ENCODE measurements around the gene ASB15. TPM values are rescaled to one million over a fixed set of nuclear protein-coding genes. Genes with fewer than 3 reads are reported as not detected.

The ASB15 gene
- total RNA-seq, 1 experiment from 2014 or later = not detected

- H2AFZ ChIP-seq (ENCODE audit: low read length) = no peak overlapping the region
- H3K4me2 ChIP-seq (ENCODE audit: low read length) = no peak overlapping the region
- DNase-seq (no peak), ATAC-seq (no peak)
- BruUV-seq (replicated peaks) = no TSS peak
- no peaks in the 10 kb centered on the region for H3K9me2 ChIP-seq (replicated peaks; ENCODE audit: low read length)
- no peaks in the 10 kb centered on the region for H3K36me3 ChIP-seq (ENCODE audit: low read depth, low read length)
- POLR2A ChIA-PET (ENCODE audit: unreplicated experiment) = no interaction called here
- no peaks in the 10 kb centered on the region for H4K20me1 ChIP-seq (ENCODE audit: low read length)
- H3K9ac ChIP-seq (ENCODE audit: low read length) = no peak overlapping the region
- H3K79me2 ChIP-seq (ENCODE audit: low read length) = no peaks in the 10 kb centered on the region
- H3F3A ChIP-seq (ENCODE audit: low read length, unreplicated experiment) = no peaks in the 10 kb centered on the region
- CTCF ChIA-PET = no interaction called here
- intact Hi-C loops (cut with micrococcal nuclease) = no loop called here
- peaks cover 20% of the 10 kb centered on the region for H3K27me3 ChIP-seq (ENCODE audit: low read length)
- H3K4me3 ChIP-seq (ENCODE audit: low read length) = no peak overlapping the region
- H3K27ac ChIP-seq (ENCODE audit: low read length) = no peak overlapping the region
- H3K4me1 ChIP-seq (ENCODE audit: insufficient read depth, low read length) = no peaks in the 10 kb centered on the region
- no peaks in the 10 kb centered on the region for H3K9me3 ChIP-seq (ENCODE audit: low read length)
- TF ChIP-seq, protein P1, sequence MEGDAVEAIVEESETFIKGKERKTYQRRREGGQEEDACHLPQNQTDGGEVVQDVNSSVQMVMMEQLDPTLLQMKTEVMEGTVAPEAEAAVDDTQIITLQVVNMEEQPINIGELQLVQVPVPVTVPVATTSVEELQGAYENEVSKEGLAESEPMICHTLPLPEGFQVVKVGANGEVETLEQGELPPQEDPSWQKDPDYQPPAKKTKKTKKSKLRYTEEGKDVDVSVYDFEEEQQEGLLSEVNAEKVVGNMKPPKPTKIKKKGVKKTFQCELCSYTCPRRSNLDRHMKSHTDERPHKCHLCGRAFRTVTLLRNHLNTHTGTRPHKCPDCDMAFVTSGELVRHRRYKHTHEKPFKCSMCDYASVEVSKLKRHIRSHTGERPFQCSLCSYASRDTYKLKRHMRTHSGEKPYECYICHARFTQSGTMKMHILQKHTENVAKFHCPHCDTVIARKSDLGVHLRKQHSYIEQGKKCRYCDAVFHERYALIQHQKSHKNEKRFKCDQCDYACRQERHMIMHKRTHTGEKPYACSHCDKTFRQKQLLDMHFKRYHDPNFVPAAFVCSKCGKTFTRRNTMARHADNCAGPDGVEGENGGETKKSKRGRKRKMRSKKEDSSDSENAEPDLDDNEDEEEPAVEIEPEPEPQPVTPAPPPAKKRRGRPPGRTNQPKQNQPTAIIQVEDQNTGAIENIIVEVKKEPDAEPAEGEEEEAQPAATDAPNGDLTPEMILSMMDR (conservative IDR thresholded peaks at IDR 0.05; ENCODE audit: low read depth, low read length) = no peak
- TF ChIP-seq EZH2 (IDR thresholded peaks at IDR 0.05; ENCODE audit: low read length, unreplicated experiment) (no peak), EZH2phosphoT487 (IDR thresholded peaks at IDR 0.05; ENCODE audit: borderline replicate concordance, low read length) (no peak)
Measured at GRCh38 chr7:123573896-123574467, 27.6 kb upstream of the ASB15 start.

DNA sequence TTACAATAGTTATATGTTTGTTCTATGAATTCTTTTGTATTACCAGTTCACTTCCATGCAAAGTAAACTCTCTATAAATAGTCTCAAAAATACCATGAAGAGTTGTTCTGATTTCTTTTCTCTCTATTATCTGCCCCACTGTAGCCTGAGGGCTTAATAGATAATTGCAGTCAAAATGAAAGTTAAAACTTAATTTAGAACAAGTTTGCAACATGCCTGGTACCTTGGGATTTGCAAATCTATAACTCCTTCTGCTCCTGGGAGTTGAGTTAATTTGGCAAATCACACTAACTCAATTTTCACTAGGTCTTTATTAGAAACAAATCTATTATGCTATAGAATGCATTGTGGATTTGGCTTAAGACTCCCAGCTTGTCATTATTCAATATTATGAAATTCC is 22.2 kb upstream of the ASB15 start:
- Histone ChIP-seq H3K4me3 (ENCODE audit: low read length) (no peak overlapping the region), H2AFZ (ENCODE audit: low read length) (no peak overlapping the region), H3K9me3 (ENCODE audit: low read length) (no peaks in the 10 kb centered on the region), H3K36me3 (ENCODE audit: low read depth, low read length) (no peaks in the 10 kb centered on the region), H3K9me2 (replicated peaks; ENCODE audit: low read length) (no peaks in the 10 kb centered on the region), H3K79me2 (ENCODE audit: low read length) (no peaks in the 10 kb centered on the region), H3K27me3 (ENCODE audit: low read length) (peaks cover 23% of the 10 kb centered on the region), H3K9ac (ENCODE audit: low read length) (no peak overlapping the region), H3K27ac (ENCODE audit: low read length) (no peak overlapping the region), H3K4me2 (ENCODE audit: low read length) (no peak overlapping the region), H4K20me1 (ENCODE audit: low read length) (no peaks in the 10 kb centered on the region), H3K4me1 (ENCODE audit: insufficient read depth, low read length) (no peaks in the 10 kb centered on the region), H3F3A (ENCODE audit: low read length, unreplicated experiment) (no peaks in the 10 kb centered on the region)
- TF ChIP-seq EZH2phosphoT487 (IDR thresholded peaks at IDR 0.05; ENCODE audit: borderline replicate concordance, low read length) (no peak), EZH2 (IDR thresholded peaks at IDR 0.05; ENCODE audit: low read length, unreplicated experiment) (no peak)
- TF ChIP-seq, protein P1 (conservative IDR thresholded peaks at IDR 0.05; ENCODE audit: low read depth, low read length) = no peak
- intact Hi-C loops (cut with micrococcal nuclease) = no loop called here
- DNase-seq = no peak
- no peak for ATAC-seq
- ChIA-PET POLR2A (ENCODE audit: unreplicated experiment) (no interaction called here), CTCF (no interaction called here)
- BruUV-seq (replicated peaks) = no TSS peak

- Histone ChIP-seq H3K79me2 (ENCODE audit: low read length) (no peaks in the 10 kb centered on the region), H3K9me3 (ENCODE audit: low read length) (no peaks in the 10 kb centered on the region), H3F3A (ENCODE audit: low read length, unreplicated experiment) (no peaks in the 10 kb centered on the region), H3K9ac (ENCODE audit: low read length) (no peak overlapping the region), H3K4me1 (ENCODE audit: insufficient read depth, low read length) (no peaks in the 10 kb centered on the region), H2AFZ (ENCODE audit: low read length) (peak overlapping the region; percentile 60; the same call in 1 of the 2 replicates), H3K36me3 (ENCODE audit: low read depth, low read length) (no peaks in the 10 kb centered on the region), H3K27me3 (ENCODE audit: low read length) (peaks cover 25% of the 10 kb centered on the region), H3K27ac (ENCODE audit: low read length) (no peak overlapping the region), H4K20me1 (ENCODE audit: low read length) (no peaks in the 10 kb centered on the region), H3K4me2 (ENCODE audit: low read length) (peak overlapping the region; percentile 27; the same call in 1 of the 2 replicates), H3K4me3 (ENCODE audit: low read length) (no peak overlapping the region), H3K9me2 (replicated peaks; ENCODE audit: low read length) (no peaks in the 10 kb centered on the region)
- no peak for TF ChIP-seq EZH2phosphoT487 (IDR thresholded peaks at IDR 0.05; ENCODE audit: borderline replicate concordance, low read length)
- TF ChIP-seq, protein P1 (conservative IDR thresholded peaks at IDR 0.05; ENCODE audit: low read depth, low read length) = peak; percentile 87
- TF ChIP-seq EZH2 (IDR thresholded peaks at IDR 0.05; ENCODE audit: low read length, unreplicated experiment) = no peak
- intact Hi-C loops (cut with micrococcal nuclease) = loop anchor here (1.0 to 5.0 kb wide), 4 partner anchors 57 to 292 kb away; no protein-coding TSS in a partner anchor
- CTCF ChIA-PET = interaction anchor here (0.5 to 1.1 kb wide), 6 partner anchors 55 to 291 kb away, joined by 3 to 5 read pairs (median 3); no protein-coding TSS in a partner anchor
- POLR2A ChIA-PET (ENCODE audit: unreplicated experiment) = no interaction called here
- ATAC-seq (peak; percentile 94), DNase-seq (peak; percentile 70)
- BruUV-seq (replicated peaks) = no TSS peak
Measured at GRCh38 chr7:123580406-123581161, 21.0 kb upstream of the ASB15 start.

Measured in PC-3 (cell line).